Neural progenitor cell (in vitro differentiated cells): Measurements from ENCODE around the gene LVRN.
"Not testable (repeated sequence)": the region's sequence is repeated elsewhere in the genome, so short reads cannot be mapped to it uniquely, and the experiment has no call there.

ENCODE experiments used
- EZH2 ChIP-seq: fragments of 200-600 bp; sonication (generic); IDR thresholded peaks from 2 replicates; pipeline ENCODE4 v1.6.1; 2017; ENCODE audit warnings: antibody characterized with exemption, mild to moderate bottlenecking, moderate library complexity
- TF ChIP-seq, protein P1 (sequence below): fragments of 200-600 bp; sonication (generic); IDR thresholded peaks from 2 replicates; pipeline ENCODE4 v1.5.1; 2017; ENCODE audit warnings: antibody characterized with exemption, mild to moderate bottlenecking

DNA sequence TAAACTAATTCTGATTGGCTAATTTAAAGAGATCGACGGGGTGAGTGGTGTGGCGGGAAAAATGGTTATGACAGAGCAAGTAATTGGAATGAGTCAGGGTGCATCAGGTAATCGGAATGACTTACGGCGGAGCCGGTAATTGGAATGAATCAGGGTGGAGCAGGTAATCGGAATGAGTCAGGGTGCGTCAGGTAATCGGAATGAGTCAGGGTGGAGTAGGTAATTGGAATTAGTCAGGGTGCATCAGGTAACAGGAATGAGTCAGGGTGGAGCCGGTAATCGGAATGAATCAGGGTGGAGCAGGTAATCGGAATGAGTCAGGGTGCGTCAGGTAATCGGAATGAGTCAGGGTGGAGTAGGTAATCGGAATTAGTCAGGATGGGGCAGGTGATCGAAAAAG is 32.1 kb upstream of the LVRN start:
- TF ChIP-seq, protein P1, sequence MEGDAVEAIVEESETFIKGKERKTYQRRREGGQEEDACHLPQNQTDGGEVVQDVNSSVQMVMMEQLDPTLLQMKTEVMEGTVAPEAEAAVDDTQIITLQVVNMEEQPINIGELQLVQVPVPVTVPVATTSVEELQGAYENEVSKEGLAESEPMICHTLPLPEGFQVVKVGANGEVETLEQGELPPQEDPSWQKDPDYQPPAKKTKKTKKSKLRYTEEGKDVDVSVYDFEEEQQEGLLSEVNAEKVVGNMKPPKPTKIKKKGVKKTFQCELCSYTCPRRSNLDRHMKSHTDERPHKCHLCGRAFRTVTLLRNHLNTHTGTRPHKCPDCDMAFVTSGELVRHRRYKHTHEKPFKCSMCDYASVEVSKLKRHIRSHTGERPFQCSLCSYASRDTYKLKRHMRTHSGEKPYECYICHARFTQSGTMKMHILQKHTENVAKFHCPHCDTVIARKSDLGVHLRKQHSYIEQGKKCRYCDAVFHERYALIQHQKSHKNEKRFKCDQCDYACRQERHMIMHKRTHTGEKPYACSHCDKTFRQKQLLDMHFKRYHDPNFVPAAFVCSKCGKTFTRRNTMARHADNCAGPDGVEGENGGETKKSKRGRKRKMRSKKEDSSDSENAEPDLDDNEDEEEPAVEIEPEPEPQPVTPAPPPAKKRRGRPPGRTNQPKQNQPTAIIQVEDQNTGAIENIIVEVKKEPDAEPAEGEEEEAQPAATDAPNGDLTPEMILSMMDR = not testable (repeated sequence)
- TF ChIP-seq EZH2 = not testable (repeated sequence)
